GM19328 (cell line): ENCODE measurements around the gene CENPX.
A peak's percentile ranks its signal among the peaks of the same experiment; 100 is the strongest.
"Not testable (repeated sequence)": the region's sequence is repeated elsewhere in the genome, so short reads cannot be mapped to it uniquely, and the experiment has no call there.

Source experiments
- ATAC-seq: cut with Tn5 transposase; IDR thresholded peaks from one replicate; pipeline ENCODE4 v1.9.1; 2021; ENCODE audit warnings: mild to moderate bottlenecking, moderate library complexity; ENCODE audit not compliant: unreplicated experiment

The CENPX gene

GRCh38 chr17:82041144-82041814, 18.6 kb upstream of the CENPX start:
- no peak for ATAC-seq

- no peak for ATAC-seq
Observed at GRCh38 chr17:82039695-82040299, 17.1 kb upstream of the CENPX start.

- not testable (repeated sequence) for ATAC-seq
Observed at GRCh38 chr17:82038796-82039409, 16.2 kb upstream of the CENPX start.

GRCh38 chr17:82037889-82038195, 15.2 kb upstream of the CENPX start:
- ATAC-seq: no peak

GRCh38 chr17:82037092-82037888, 14.6 kb upstream of the CENPX start, which contains the start of gene DCXR:
Gene DCXR (minus strand): TSS chr17:82037697. CDS start chr17:82037682, 15 bp downstream.
- ATAC-seq: peak; percentile 90

GRCh38 chr17:82036634-82037091, 14.0 kb upstream of the CENPX start:
- no peak for ATAC-seq

- no peak for ATAC-seq
Observed at GRCh38 chr17:82035956-82036633, 13.4 kb upstream of the CENPX start.

- ATAC-seq: no peak
Observed at GRCh38 chr17:82035488-82035887, 12.8 kb upstream of the CENPX start.

GRCh38 chr17:82034371-82035011, 11.8 kb upstream of the CENPX start:
- no peak for ATAC-seq

GRCh38 chr17:82033359-82034085, 10.8 kb upstream of the CENPX start:
- ATAC-seq: no peak

- no peak for ATAC-seq
Observed at GRCh38 chr17:82031885-82032627, 9.4 kb upstream of the CENPX start.

- no peak for ATAC-seq
Observed at GRCh38 chr17:82031303-82031884, 8.7 kb upstream of the CENPX start, which contains the start of gene RAC3. Gene RAC3 (plus strand): TSS chr17:82031678. CDS start chr17:82031762, 84 bp downstream.

GRCh38 chr17:82030470-82031302, 8.0 kb upstream of the CENPX start:
- ATAC-seq: no peak

- no peak for ATAC-seq
Observed at GRCh38 chr17:82029990-82030469, 7.4 kb upstream of the CENPX start.

GRCh38 chr17:82029391-82029790, 6.7 kb upstream of the CENPX start:
- no peak for ATAC-seq

- no peak for ATAC-seq
Observed at GRCh38 chr17:82028966-82029365, 6.3 kb upstream of the CENPX start.

GRCh38 chr17:82028246-82028645, 5.6 kb upstream of the CENPX start:
- ATAC-seq: no peak
